ENCODE measurements around the gene AGBL1.

- TF ChIP-seq CTCF (IDR thresholded peaks at IDR 0.05; ENCODE audit: insufficient read depth, low read length): no peak
- TF ChIP-seq REST (IDR thresholded peaks at IDR 0.05; ENCODE audit: insufficient replicate concordance, low read depth): no peak
- TF ChIP-seq POLR2AphosphoS5 (IDR thresholded peaks at IDR 0.05; ENCODE audit: low read depth): no peak
- no peak for TF ChIP-seq GABPA (IDR thresholded peaks at IDR 0.05; ENCODE audit: low read depth)
- no peak for TF ChIP-seq SPI1 (IDR thresholded peaks at IDR 0.05; ENCODE audit: borderline replicate concordance, low read depth)
Observed at GRCh38 chr15:86871964-86872363, 792.3 kb downstream of the AGBL1 start.

All from HL-60 (cell line).